H1 (cell line): ENCODE measurements around the gene CADPS. TPM values are rescaled to one million over a fixed set of nuclear protein-coding genes. Genes with fewer than 3 reads are reported as not detected.

Source experiments
- CTCF ChIA-PET: fragments of 300-600 bp; sonication (Branson Sonifier 250); formaldehyde crosslinking; loops from one replicate; lab custom pipeline; 2021; ENCODE audit not compliant: partially characterized antibody; lab: Charles Lee
- POLR2A ChIA-PET: fragments of 300-600 bp; sonication (Branson Sonifier 250); formaldehyde crosslinking; loops from one replicate; lab custom pipeline; 2021; ENCODE audit warnings: inconsistent platforms; ENCODE audit not compliant: partially characterized antibody; lab: Charles Lee
- DNase-seq, 2 experiments: peaks; one replicate each; pipeline versions ENCODE4 v3.0.0 to v3.0.0-alpha.2; 2010 to 2022; ENCODE audit warnings: low spot score in 2 of 2, low read depth in 1 of 2, mixed read lengths in 1 of 2
- FAIRE-seq: peaks from 2 replicates; lab custom pipeline; 2011; peaks lifted over from hg19 to GRCh38; lab: Jason Lieb, UNC
- H2AFZ ChIP-seq: 2 replicates; pipeline ENCODE4 v1.8.1; 2012; ENCODE audit warnings: low read length, inconsistent platforms
- H2AK5ac ChIP-seq: 2 replicates; pipeline ENCODE4 v1.6.1; 2013; ENCODE audit warnings: low read depth, low read length
- H2BK120ac ChIP-seq: replicated peaks from 2 replicates; pipeline ENCODE3; 2013; ENCODE audit warnings: low read depth, low read length, inconsistent platforms
- H2BK12ac ChIP-seq: 2 replicates; pipeline ENCODE4 v1.6.1; 2013; ENCODE audit warnings: low read depth, low read length
- H2BK15ac ChIP-seq: 2 replicates; pipeline ENCODE4 v1.6.1; 2013; ENCODE audit warnings: low read length
- H2BK20ac ChIP-seq: 2 replicates; pipeline ENCODE4 v1.6.1; 2013; ENCODE audit warnings: low read length
- H2BK5ac ChIP-seq: 2 replicates; pipeline ENCODE4 v1.6.1; 2013; ENCODE audit warnings: low read depth, low read length
- H3K14ac ChIP-seq: 2 replicates; pipeline ENCODE4 v1.6.1; 2013; ENCODE audit warnings: inconsistent platforms; ENCODE audit not compliant: insufficient read length
- H3K18ac ChIP-seq: 2 replicates; pipeline ENCODE4 v1.6.1; 2013; ENCODE audit warnings: low read length; ENCODE audit errors: extremely low read depth
- H3K23ac ChIP-seq: 2 replicates; pipeline ENCODE4 v1.6.1; 2013; ENCODE audit warnings: inconsistent platforms; ENCODE audit not compliant: insufficient read length
- H3K23me2 ChIP-seq: 2 replicates; pipeline ENCODE4 v1.6.1; 2013; ENCODE audit warnings: low read depth, low read length
- H3K27ac ChIP-seq: 2 replicates; pipeline ENCODE4 v1.6.1; 2011; ENCODE audit warnings: low read depth, low read length, inconsistent platforms
- H3K27me3 ChIP-seq, 4 experiments: replicated peaks in 1 of 4; 1 replicate in 1 of 4; 2 replicates in 3 of 4; pipeline versions ENCODE4 v1.6.1 to v1.8.1; 2011 to 2013; ENCODE audit warnings: low read length in 3 of 4, mild to moderate bottlenecking in 3 of 4, inconsistent platforms in 2 of 4, mixed read lengths in 2 of 4, moderate library complexity in 1 of 4; ENCODE audit not compliant: control insufficient read depth in 3 of 4, insufficient read depth in 3 of 4; ENCODE audit errors: extremely low read depth in 1 of 4
- H3K36me3 ChIP-seq, 4 experiments: 2 replicates each; pipeline versions ENCODE4 v1.6.1 to v1.8.1; 2011 to 2013; ENCODE audit warnings: mild to moderate bottlenecking in 4 of 4, low read length in 3 of 4, moderate library complexity in 2 of 4, control low read depth in 1 of 4, inconsistent platforms in 1 of 4; ENCODE audit not compliant: insufficient read depth in 4 of 4, control insufficient read depth in 2 of 4
- H3K4ac ChIP-seq: replicated peaks from 2 replicates; pipeline ENCODE3; 2013; ENCODE audit warnings: low read length, low read depth, mixed read lengths, inconsistent platforms; ENCODE audit not compliant: insufficient read length
- H3K4me1 ChIP-seq, 4 experiments: replicated peaks in 1 of 4; 1 replicate in 1 of 4; 2 replicates in 3 of 4; pipeline versions ENCODE4 v1.6.1 to v1.8.1; 2011 to 2013; ENCODE audit warnings: low read length in 3 of 4, inconsistent platforms in 2 of 4, mixed read lengths in 1 of 4; ENCODE audit not compliant: insufficient read depth in 4 of 4, control insufficient read depth in 3 of 4
- H3K4me2 ChIP-seq, 2 experiments: 2 replicates each; pipeline versions ENCODE4 v1.6.1 to v1.8.1; 2011 to 2013; ENCODE audit warnings: low read depth in 2 of 2, low read length in 2 of 2, control low read depth in 1 of 2, inconsistent platforms in 1 of 2, mild to moderate bottlenecking in 1 of 2; ENCODE audit not compliant: insufficient read depth in 1 of 2
- H3K4me3 ChIP-seq, 4 experiments: fragments of 200-600, 300-600 bp in 1 of 4; sonication (generic), shearing (Covaris generic), sonication (Bioruptor Twin) in 1 of 4; 2 replicates each; pipeline versions ENCODE4 v1.5.1 to v1.8.1; 2011 to 2016; ENCODE audit warnings: low read length in 4 of 4, low read depth in 3 of 4, control low read depth in 2 of 4, inconsistent platforms in 2 of 4, mild to moderate bottlenecking in 2 of 4, mixed read lengths in 1 of 4, moderate library complexity in 1 of 4; ENCODE audit not compliant: insufficient read depth in 2 of 4; ENCODE audit errors: extremely low read depth in 1 of 4
- H3K56ac ChIP-seq: replicated peaks from 2 replicates; pipeline ENCODE3; 2013; ENCODE audit warnings: low read depth, mild to moderate bottlenecking, mixed read lengths, low read length, inconsistent platforms; ENCODE audit not compliant: insufficient read length
- H3K79me1 ChIP-seq: 2 replicates; pipeline ENCODE4 v1.6.1; 2013; ENCODE audit warnings: low read depth, low read length, control low read depth
- H3K79me2 ChIP-seq, 2 experiments: 2 replicates each; pipeline versions ENCODE4 v1.6.1 to v1.8.1; 2012 to 2013; ENCODE audit warnings: low read length in 2 of 2, mild to moderate bottlenecking in 2 of 2, inconsistent platforms in 1 of 2; ENCODE audit not compliant: insufficient read depth in 2 of 2, control insufficient read depth in 1 of 2
- H3K9ac ChIP-seq, 4 experiments: replicated peaks in 1 of 4; 1 replicate in 1 of 4; 2 replicates in 3 of 4; pipeline versions ENCODE4 v1.6.1 to v1.8.1; 2011 to 2013; ENCODE audit warnings: low read depth in 3 of 4, low read length in 3 of 4, control low read depth in 2 of 4, mild to moderate bottlenecking in 2 of 4, moderate library complexity in 2 of 4, inconsistent platforms in 1 of 4; ENCODE audit errors: extremely low read depth in 1 of 4
- H3K9me3 ChIP-seq, 2 experiments: 2 replicates each; pipeline versions ENCODE4 v1.6.1 to v1.8.1; 2012 to 2013; ENCODE audit warnings: mild to moderate bottlenecking in 2 of 2, moderate library complexity in 2 of 2, control low read depth in 1 of 2, inconsistent platforms in 1 of 2, low read depth in 1 of 2, low read length in 1 of 2, mixed read lengths in 1 of 2; ENCODE audit not compliant: insufficient read depth in 2 of 2
- H4K20me1 ChIP-seq, 2 experiments: replicated peaks in 1 of 2; 2 replicates each; pipeline versions ENCODE3 to v1.8.1; 2011 to 2013; ENCODE audit warnings: inconsistent platforms in 2 of 2, low read length in 2 of 2, mild to moderate bottlenecking in 1 of 2; ENCODE audit not compliant: insufficient read depth in 2 of 2, control insufficient read depth in 1 of 2
- H4K5ac ChIP-seq: 2 replicates; pipeline ENCODE4 v1.6.1; 2013; ENCODE audit warnings: low read length, low read depth, mixed read lengths, inconsistent platforms; ENCODE audit not compliant: insufficient read length
- H4K8ac ChIP-seq: 2 replicates; pipeline ENCODE4 v1.8.0; 2013; ENCODE audit warnings: mild to moderate bottlenecking, moderate library complexity, low read length, inconsistent platforms; ENCODE audit not compliant: insufficient read depth; ENCODE audit errors: extremely low read depth
- H4K91ac ChIP-seq: replicated peaks from 2 replicates; pipeline ENCODE3; 2013; ENCODE audit warnings: low read length, mixed read lengths, inconsistent platforms; ENCODE audit not compliant: insufficient read length
- BCL11A ChIP-seq, 2 experiments: IDR thresholded peaks; one replicate each; pipeline ENCODE4 v1.6.1; 2011; ENCODE audit warnings: low read depth in 2 of 2, low read length in 2 of 2, mild to moderate bottlenecking in 2 of 2
- BRCA1 ChIP-seq: IDR thresholded peaks from 2 replicates; pipeline ENCODE4 v1.6.1; 2012; ENCODE audit warnings: low read depth, low read length, improper control_type of control experiment
- CBX5 ChIP-seq: fragments of 300-800, 300-1000 bp; sonication (generic); IDR thresholded peaks from 2 replicates; pipeline ENCODE4 v1.7.1; 2016; ENCODE audit warnings: antibody characterized with exemption, low read length, low read depth
- CHD2 ChIP-seq: IDR thresholded peaks from 2 replicates; pipeline ENCODE4 v1.6.1; 2012; ENCODE audit warnings: low read length, improper control_type of control experiment
- GTF2F1 ChIP-seq: IDR thresholded peaks from 2 replicates; pipeline ENCODE4 v1.6.1; 2012; ENCODE audit warnings: low read depth, low read length, improper control_type of control experiment, borderline replicate concordance
- KDM5A ChIP-seq: fragments of 200-600 bp; IDR thresholded peaks from 2 replicates; pipeline ENCODE4 v1.7.1; 2012; ENCODE audit warnings: mild to moderate bottlenecking, low read length, inconsistent platforms, mixed read lengths
- POU5F1 ChIP-seq: IDR thresholded peaks from 2 replicates; pipeline ENCODE4 v1.6.1; 2011; ENCODE audit warnings: low read depth, mild to moderate bottlenecking, low read length, moderate library complexity
- SIN3A ChIP-seq, 2 experiments: IDR thresholded peaks in 1 of 2; conservative IDR thresholded peaks in 1 of 2; 2 replicates each; pipeline ENCODE4 v1.6.1; 2011 to 2012; ENCODE audit warnings: low read length in 2 of 2, improper control_type of control experiment in 1 of 2, low read depth in 1 of 2, mild to moderate bottlenecking in 1 of 2
- TAF7 ChIP-seq: optimal IDR thresholded peaks from 2 replicates; pipeline ENCODE3; 2011; ENCODE audit warnings: low read depth, mild to moderate bottlenecking, inconsistent platforms, low read length, moderate library complexity, borderline replicate concordance
- TBP ChIP-seq: IDR thresholded peaks from 2 replicates; pipeline ENCODE4 v1.6.1; 2011; ENCODE audit warnings: low read depth, low read length, improper control_type of control experiment
- YY1 ChIP-seq: IDR thresholded peaks from 2 replicates; pipeline ENCODE4 v1.6.1; 2011; ENCODE audit warnings: low read depth, mild to moderate bottlenecking, low read length
- WGBS, 2 experiments: shearing (Covaris generic) in 1 of 2; methylation state at CpG; one replicate each; pipeline versions ENCODE4 v1.1.6 to v1.1.7; 2013 to 2015; ENCODE audit warnings: low lambda C conversion rate in 2 of 2, mixed read lengths in 2 of 2, inconsistent platforms in 1 of 2, low coverage in 1 of 2, missing lambda C conversion rate in 1 of 2; ENCODE audit not compliant: insufficient replicate concordance in 2 of 2, insufficient coverage in 1 of 2, insufficient read length in 1 of 2; ENCODE audit errors: extremely low coverage in 1 of 2, missing lambda C conversion rate in 1 of 2; 5-methylcytosine and 5-hydroxymethylcytosine counted together
- polyA plus RNA-seq, 7 experiments: library from polyadenylated mRNA; depleted of rRNA in 3 of 7; stranded (reverse) in 5 of 7; unstranded in 2 of 7; fragments of >200 nt in 5 of 7; fragments of 200-250 nt in 2 of 7; gene quantifications; 1 replicate in 5 of 7; 2 replicates in 1 of 7; 4 replicates in 1 of 7; pipeline versions ENCODE4 v1.2.1 to v1.2.3, GENCODE V29; 2011 to 2013; ENCODE audit warnings: missing spikeins in 2 of 7, mixed read lengths in 2 of 7
- total RNA-seq: library from RNA; stranded (reverse); fragmentation: NEBNext Ultra II Directional; extraction: Animal tissue kit (Norgen Biotek cat#: 25700); gene quantifications from 2 replicates; pipeline ENCODE4 v1.2.1, GENCODE V29; 2021
- TF ChIP-seq, protein P1 (sequence below): IDR thresholded peaks from 2 replicates; pipeline ENCODE4 v1.6.1; 2011; ENCODE audit warnings: low read length, improper control_type of control experiment
- TF ChIP-seq, protein P2 (sequence below): IDR thresholded peaks from 2 replicates; pipeline ENCODE4 v1.6.1; 2012; ENCODE audit warnings: inconsistent platforms

The CADPS gene
- total and polyA plus RNA-seq, 2 of the 8 experiments (the other 6 are each of a cell fraction or from before 2014, with no cell fraction given): 7.1 to 10.2 TPM

DNA sequence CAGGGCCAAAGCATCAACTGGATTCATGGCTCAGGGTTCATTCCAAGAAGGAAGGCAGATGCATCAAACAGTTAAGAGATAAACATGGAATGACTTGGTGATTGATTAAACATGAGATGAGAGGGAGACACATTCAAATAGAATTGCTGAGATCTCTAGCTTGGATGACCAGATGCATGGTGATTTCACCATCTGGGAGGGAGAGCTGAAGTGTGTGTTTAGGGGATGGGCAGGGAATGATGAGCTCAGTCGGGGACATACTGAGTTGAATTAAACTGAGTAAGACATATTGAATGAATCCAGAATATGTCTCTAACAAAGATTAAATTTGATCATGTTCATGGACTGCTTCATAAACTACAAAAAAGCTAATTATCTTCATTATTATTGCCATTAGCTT lies 35.5 kb downstream of the CADPS start:
- Histone ChIP-seq H2BK5ac (no peak overlapping the region), H4K8ac (no peak overlapping the region), H2AFZ (no peak overlapping the region), H3K4me2 (no peak overlapping the region), H3K23me2 (no peaks in the 10 kb centered on the region), H4K91ac (no peak overlapping the region), H3K18ac (no peak overlapping the region), H2BK12ac (no peak overlapping the region), H3K4ac (no peak overlapping the region), H3K4me3 (no peak overlapping the region), H3K9ac (no peak overlapping the region), H3K23ac (no peak overlapping the region)
- CTCF ChIA-PET: interaction anchor here (1.4 to 1.6 kb wide), 2 partner anchors 20 to 171 kb away, joined by 3 to 5 read pairs; no protein-coding TSS in a partner anchor
- FAIRE-seq (no peak), DNase-seq (no peak)
- TF ChIP-seq POU5F1 (no peak), BCL11A (IDR thresholded peaks at IDR 0.05; ENCODE audit: low read depth in 2 of 2, low read length in 2 of 2) (no peak), KDM5A (no peak), TBP (no peak), SIN3A (conservative IDR thresholded peaks at IDR 0.05 in 1 of 2, IDR thresholded peaks at IDR 0.05 in 1 of 2; ENCODE audit: low read depth in 1 of 2, low read length in 2 of 2) (no peak), TAF7 (no peak), CHD2 (no peak), GTF2F1 (no peak), CBX5 (no peak), BRCA1 (no peak), YY1 (no peak)
- TF ChIP-seq, protein P1, sequence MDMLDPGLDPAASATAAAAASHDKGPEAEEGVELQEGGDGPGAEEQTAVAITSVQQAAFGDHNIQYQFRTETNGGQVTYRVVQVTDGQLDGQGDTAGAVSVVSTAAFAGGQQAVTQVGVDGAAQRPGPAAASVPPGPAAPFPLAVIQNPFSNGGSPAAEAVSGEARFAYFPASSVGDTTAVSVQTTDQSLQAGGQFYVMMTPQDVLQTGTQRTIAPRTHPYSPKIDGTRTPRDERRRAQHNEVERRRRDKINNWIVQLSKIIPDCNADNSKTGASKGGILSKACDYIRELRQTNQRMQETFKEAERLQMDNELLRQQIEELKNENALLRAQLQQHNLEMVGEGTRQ: no peak
- TF ChIP-seq, protein P2, sequence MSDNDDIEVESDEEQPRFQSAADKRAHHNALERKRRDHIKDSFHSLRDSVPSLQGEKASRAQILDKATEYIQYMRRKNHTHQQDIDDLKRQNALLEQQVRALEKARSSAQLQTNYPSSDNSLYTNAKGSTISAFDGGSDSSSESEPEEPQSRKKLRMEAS: no peak
- TF ChIP-seq, all 59 proteins: peak for 0
- Histone ChIP-seq H3K56ac (no peak overlapping the region), H3K4me1 (no peaks in the 10 kb centered on the region), H2AK5ac (no peak overlapping the region), H3K27ac (no peak overlapping the region), H3K79me2 (no peaks in the 10 kb centered on the region), H3K27me3 (no peaks in the 10 kb centered on the region; a peak in 1 of 7 replicates), H3K36me3 (no peaks in the 10 kb centered on the region), H4K20me1 (no peaks in the 10 kb centered on the region), H3K9me3 (no peaks in the 10 kb centered on the region), H2BK20ac (no peak overlapping the region), H2BK120ac (no peak overlapping the region), H3K79me1 (no peaks in the 10 kb centered on the region; the same call in 1 of the 2 replicates), H2BK15ac (no peak overlapping the region), H4K5ac (no peak overlapping the region), H3K14ac (no peak overlapping the region)
- 96% methylated on average over 1 of the region's 1 CpG; no CpG with 5 or more reads in 1 of the 2 experiments for WGBS, 2 experiments
- POLR2A ChIA-PET: no interaction called here
